AG04450 (cell line): Measurements from ENCODE around the gene COG5. TPM values are rescaled to one million over a fixed set of nuclear protein-coding genes. Genes with fewer than 3 reads are reported as not detected.

Experiments
- CTCF ChIA-PET: fragments of 300-600, 350-600 bp; formaldehyde crosslinking; extraction: SDS; loops from one replicate; lab custom pipeline; 2022; ENCODE audit warnings: antibody characterized with exemption, inconsistent platforms; lab: Charles Lee
- POLR2A ChIA-PET: fragments of 350-600 bp; formaldehyde crosslinking; extraction: SDS; loops from one replicate; lab custom pipeline; 2021; ENCODE audit warnings: antibody characterized with exemption, inconsistent platforms; lab: Yijun Ruan, JAX
- DNase-seq: peaks from one replicate; pipeline ENCODE4 v3.0.0-alpha.2; 2011; ENCODE audit warnings: low read depth, low spot score
- H3K27ac ChIP-seq: one replicate; pipeline ENCODE4 v1.5.1; 2012; ENCODE audit warnings: low read depth, low read length, control low read depth
- H3K27me3 ChIP-seq: one replicate; pipeline ENCODE4 v1.6.0; 2012; ENCODE audit warnings: low read length; ENCODE audit not compliant: control insufficient read depth, insufficient read depth
- H3K4me3 ChIP-seq: 2 replicates; pipeline ENCODE4 v1.5.1; 2011; ENCODE audit warnings: mild to moderate bottlenecking, low read depth, low read length, control low read depth
- H3K9me3 ChIP-seq: 2 replicates; pipeline ENCODE4 v1.5.1; 2012; ENCODE audit warnings: low read length; ENCODE audit not compliant: control insufficient read depth, insufficient read depth
- CTCF ChIP-seq: IDR thresholded peaks from 2 replicates; pipeline ENCODE4 v1.5.1; 2011; ENCODE audit warnings: low read depth, low read length, control low read depth, inconsistent platforms
- polyA plus RNA-seq: library from polyadenylated mRNA; depleted of rRNA; stranded (reverse); fragments of >200 nt; gene quantifications from 2 replicates; pipeline ENCODE4 v1.2.3, GENCODE V29; 2011

Gene COG5
- polyA plus RNA-seq, 1 experiment: 55.2 TPM

- ChIA-PET POLR2A (no interaction called here), CTCF (no interaction called here)
- TF ChIP-seq CTCF: no peak
- H3K27me3 ChIP-seq: no peaks in the 10 kb centered on the region
- H3K4me3 ChIP-seq: no peak within 1 kb of the TSS
- no peak for DNase-seq
- H3K9me3 ChIP-seq: no peaks in the 10 kb centered on the region
- H3K27ac ChIP-seq: no peak within 1 kb of the TSS
Observed at GRCh38 chr7:107469929-107470328, 93.8 kb downstream of the COG5 start, which contains the start of gene GPR22. Gene GPR22, plus strand, starts transcription at chr7:107470057. Its CDS starts 4,004 bp downstream, at chr7:107474061.

GRCh38 chr7:107468824-107469223 is 94.9 kb downstream of the COG5 start:
- H3K4me3 ChIP-seq: no peak overlapping the region
- no peaks in the 10 kb centered on the region for H3K9me3 ChIP-seq
- DNase-seq: no peak
- POLR2A ChIA-PET: no interaction called here
- CTCF ChIA-PET: interaction anchor here (1.0 to 2.2 kb wide), 3 partner anchors 256 to 411 kb away, joined by 3 to 7 read pairs (median 7); no protein-coding TSS in a partner anchor
- no peak for TF ChIP-seq CTCF
- H3K27ac ChIP-seq: no peak overlapping the region
- H3K27me3 ChIP-seq: no peaks in the 10 kb centered on the region

- no peak overlapping the region for H3K4me3 ChIP-seq
- no peaks in the 10 kb centered on the region for H3K27me3 ChIP-seq
- ChIA-PET CTCF (interaction anchor here (1.7 to 2.2 kb wide), 3 partner anchors 275 to 411 kb away, joined by 4 to 7 read pairs (median 7); partner anchors contain the start of gene CBLL1), POLR2A (no interaction called here)
- no peak for TF ChIP-seq CTCF
- DNase-seq: no peak
- H3K9me3 ChIP-seq: no peaks in the 10 kb centered on the region
- H3K27ac ChIP-seq: no peak overlapping the region
Observed at GRCh38 chr7:107467972-107468371, 95.7 kb downstream of the COG5 start.

- no peak for DNase-seq
- Histone ChIP-seq H3K27ac (no peak overlapping the region), H3K27me3 (no peaks in the 10 kb centered on the region), H3K9me3 (no peaks in the 10 kb centered on the region), H3K4me3 (no peak overlapping the region)
- TF ChIP-seq CTCF: no peak
- POLR2A ChIA-PET: no interaction called here
- CTCF ChIA-PET: interaction anchor here (1.5 to 3.6 kb wide), 9 partner anchors 7 to 414 kb away, joined by 3 to 75 read pairs (median 20); partner anchors contain the start of gene CBLL1
Observed at GRCh38 chr7:107464666-107465226, 99.0 kb downstream of the COG5 start.
